NCI-H2227 treated with DMSO at 0.1 percent for 48 hours (cell line): ENCODE data around the gene SLC6A19.
"Not testable (repeated sequence)": the region's sequence is repeated elsewhere in the genome, so short reads cannot be mapped to it uniquely, and the experiment has no call there.

Experiments
- DNase-seq: peaks from one replicate; lab custom pipeline; 2025; lab: John Stamatoyannopoulos, UW

Gene SLC6A19

GRCh38 chr5:1267464-1267863 is 66.1 kb downstream of the SLC6A19 start:
- not testable (repeated sequence) for DNase-seq

GRCh38 chr5:1268056-1268455 is 66.7 kb downstream of the SLC6A19 start:
- DNase-seq = no peak

DNA sequence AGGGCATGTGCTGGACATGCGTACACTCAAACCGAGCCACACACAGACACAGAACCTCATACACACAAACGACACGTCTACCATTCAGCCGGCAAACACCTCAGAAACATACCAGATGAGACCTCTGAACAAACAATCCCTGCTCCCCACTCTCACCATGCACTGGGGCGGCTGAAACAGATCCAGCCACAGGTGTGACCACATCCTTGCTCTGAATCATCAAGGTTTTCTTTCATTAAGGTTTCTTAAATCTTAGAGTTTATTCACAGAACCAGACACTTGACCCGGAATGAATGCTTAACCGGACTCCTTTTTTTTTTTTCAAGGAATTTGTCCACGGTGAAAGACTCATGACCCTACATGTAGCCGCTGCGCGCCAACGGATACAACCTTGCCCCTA is 67.3 kb downstream of the SLC6A19 start:
- no peak for DNase-seq

GRCh38 chr5:1270426-1270825 is 69.0 kb downstream of the SLC6A19 start:
- no peak for DNase-seq

- no peak for DNase-seq
Observed at GRCh38 chr5:1270933-1271914, 69.8 kb downstream of the SLC6A19 start.

GRCh38 chr5:1272201-1272600 is 70.8 kb downstream of the SLC6A19 start:
- no peak for DNase-seq

DNA sequence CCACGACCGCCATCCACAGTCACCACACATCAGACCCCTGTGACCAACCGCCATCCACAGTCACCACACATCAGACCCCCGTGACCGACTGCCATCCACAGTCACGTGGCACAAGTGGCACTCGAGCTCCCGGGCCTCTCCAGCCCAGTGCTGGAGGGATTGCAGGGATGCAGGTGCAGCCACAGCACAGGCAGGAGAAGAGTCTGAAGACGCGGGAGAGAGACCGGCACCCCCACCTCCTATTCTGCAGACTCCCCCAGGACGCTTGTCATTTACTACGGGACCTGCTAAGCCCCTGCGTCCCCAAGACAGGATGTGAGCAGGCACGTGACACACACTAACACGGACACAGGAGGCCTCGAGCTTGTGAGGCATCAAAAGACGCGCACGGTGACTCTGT is 72.3 kb downstream of the SLC6A19 start:
- no peak for DNase-seq

DNA sequence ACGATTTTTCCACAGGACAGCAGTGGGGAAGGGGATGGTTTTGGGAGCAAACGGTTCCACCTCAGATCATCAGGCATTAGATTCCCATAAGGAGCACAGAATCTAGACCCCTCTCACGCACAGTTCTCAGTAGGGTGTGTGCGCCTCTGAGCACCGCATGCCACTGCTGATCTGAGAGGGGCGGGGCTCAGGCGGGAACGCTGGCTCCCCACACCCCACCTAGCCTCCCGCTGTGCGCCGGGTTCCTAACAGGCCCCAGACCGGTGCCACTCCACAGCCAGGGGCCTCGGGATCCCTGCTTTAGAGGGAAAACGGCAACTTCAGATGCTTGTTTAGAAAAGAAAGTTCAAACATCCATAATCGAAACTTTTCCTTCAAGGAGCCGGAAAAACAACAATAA is 73.1 kb downstream of the SLC6A19 start:
- DNase-seq = no peak
